Ovary (tissue), 3 donors: ENCODE results near the gene CIB1.

Experiments
- CTCF ChIP-seq, 3 donors: fragments of 450-650 bp in 2 of 3; fragments of 200-600 bp in 1 of 3; IDR thresholded peaks; one replicate each; pipeline versions ENCODE4 v1.5.1 to v1.8.0; 2016 to 2022; ENCODE audit warnings: antibody characterized with exemption in 3 of 3, mild to moderate bottlenecking in 1 of 3
- POLR2A ChIP-seq: fragments of 450-650 bp; IDR thresholded peaks from one replicate; pipeline ENCODE4 v1.6.1; 2017; ENCODE audit warnings: antibody characterized with exemption, mild to moderate bottlenecking, moderate library complexity
- donor health status: DM: no; HTN: no; CAD: no.

- TF ChIP-seq POLR2A: no peak
- TF ChIP-seq CTCF (IDR thresholded peaks at IDR 0.05): no peak
Observed at GRCh38 chr15:90202929-90203328, 30.8 kb downstream of the CIB1 start.
